SIG-M5 treated with dmso at 0.1 percent for 504 hours (cell line): Measurements from ENCODE around the gene NFIL3.
"Not testable (repeated sequence)": the region's sequence is repeated elsewhere in the genome, so short reads cannot be mapped to it uniquely, and the experiment has no call there.

ENCODE experiments used
- DNase-seq: peaks from one replicate; lab custom pipeline; 2025; ENCODE audit not compliant: unreplicated experiment; lab: John Stamatoyannopoulos, UW

NFIL3 gene

DNA sequence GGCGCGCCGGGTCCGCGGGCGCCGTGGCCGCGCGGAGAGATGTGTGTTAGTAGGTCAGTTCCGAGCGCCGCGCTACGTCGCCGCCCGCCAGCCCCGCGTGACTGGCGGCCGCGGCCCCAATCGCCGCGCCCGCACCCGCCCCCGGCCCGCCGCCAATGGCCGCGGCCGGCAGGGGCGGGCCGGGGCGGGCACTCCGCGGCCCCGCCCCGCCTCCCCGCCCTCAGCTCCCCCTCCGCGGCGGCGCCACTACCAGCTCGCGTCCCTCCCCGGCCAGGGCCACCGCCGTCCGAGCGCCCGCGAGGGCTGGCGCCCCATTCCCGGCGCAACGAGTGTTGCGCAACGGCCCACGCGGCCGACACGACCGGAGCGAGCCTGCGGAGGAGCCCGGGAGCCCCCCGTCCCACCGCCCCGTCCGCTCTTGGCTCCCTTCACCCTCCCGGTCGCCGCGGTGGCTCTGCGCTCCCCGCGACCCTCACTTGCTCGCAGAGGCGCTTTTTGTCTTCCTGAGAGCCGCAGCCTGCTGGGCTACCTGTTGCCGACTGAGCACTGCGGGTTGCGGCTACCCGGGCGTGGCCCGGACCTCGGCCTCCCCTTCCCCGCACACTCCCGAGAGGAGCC, at the start of gene NFIL3:
Gene NFIL3, minus strand, starts transcription at position 48 of the 618 bp plus-strand sequence. CDS start 13,098 bp downstream, outside the sequence.
- peak; percentile 61 for DNase-seq

GRCh38 chr9:91471524-91471923, 47.9 kb upstream of the NFIL3 start:
- DNase-seq, result not testable (repeated sequence)

- no peak for DNase-seq
These were observed 41.8 kb upstream of the NFIL3 start for GRCh38 chr9:91465420-91465819.

GRCh38 chr9:91458906-91459305, 35.3 kb upstream of the NFIL3 start:
- DNase-seq, result no peak

- DNase-seq, result no peak
These were observed 29.2 kb upstream of the NFIL3 start for GRCh38 chr9:91452844-91453243.

- no peak for DNase-seq
These were observed 28.0 kb upstream of the NFIL3 start for GRCh38 chr9:91451431-91452270.

DNA sequence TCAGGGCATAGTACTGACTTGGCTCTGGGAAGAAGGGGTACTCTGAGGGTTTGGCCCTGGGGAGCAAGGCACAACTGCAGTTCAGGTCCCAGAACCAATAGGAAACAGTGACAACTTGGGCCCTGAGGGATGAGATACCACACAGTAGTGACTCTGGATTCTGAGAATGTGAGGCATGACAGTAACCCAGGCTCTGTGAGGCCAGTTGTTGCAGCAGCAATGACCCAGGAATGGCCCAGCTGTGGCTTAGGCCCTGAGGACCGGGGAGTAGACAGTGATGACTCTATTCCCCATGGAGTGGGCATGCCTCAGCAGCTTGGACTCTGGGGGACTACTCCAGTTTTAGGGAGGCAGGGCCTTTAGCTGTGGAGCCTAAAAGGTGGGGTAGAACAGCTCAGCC, 21.5 kb upstream of the NFIL3 start:
- no peak for DNase-seq

- no peak for DNase-seq
These were observed 20.4 kb upstream of the NFIL3 start for GRCh38 chr9:91443994-91444392.

GRCh38 chr9:91443321-91443993, 19.8 kb upstream of the NFIL3 start:
- no peak for DNase-seq

GRCh38 chr9:91436841-91437240, 13.2 kb upstream of the NFIL3 start:
- DNase-seq, result no peak

DNA sequence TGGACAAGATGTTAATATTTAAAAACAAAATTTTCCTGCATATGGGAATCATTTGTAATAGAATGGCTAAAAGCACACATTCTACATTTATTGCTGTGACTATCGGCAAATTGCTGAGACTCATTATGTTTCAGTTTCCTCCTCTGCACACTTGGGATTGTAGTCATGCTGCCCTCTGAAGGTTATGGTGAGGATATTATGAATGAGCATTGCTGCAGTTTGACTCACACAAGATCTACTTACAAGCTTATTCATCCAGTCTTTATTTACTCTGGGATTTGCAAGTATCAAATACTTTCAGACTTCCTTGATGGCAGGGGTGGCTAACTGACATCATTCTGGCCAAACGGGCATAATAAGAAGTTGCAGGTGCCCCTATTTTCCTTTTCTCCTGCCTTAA, 9.5 kb upstream of the NFIL3 start:
- peak; percentile 83 for DNase-seq

DNA sequence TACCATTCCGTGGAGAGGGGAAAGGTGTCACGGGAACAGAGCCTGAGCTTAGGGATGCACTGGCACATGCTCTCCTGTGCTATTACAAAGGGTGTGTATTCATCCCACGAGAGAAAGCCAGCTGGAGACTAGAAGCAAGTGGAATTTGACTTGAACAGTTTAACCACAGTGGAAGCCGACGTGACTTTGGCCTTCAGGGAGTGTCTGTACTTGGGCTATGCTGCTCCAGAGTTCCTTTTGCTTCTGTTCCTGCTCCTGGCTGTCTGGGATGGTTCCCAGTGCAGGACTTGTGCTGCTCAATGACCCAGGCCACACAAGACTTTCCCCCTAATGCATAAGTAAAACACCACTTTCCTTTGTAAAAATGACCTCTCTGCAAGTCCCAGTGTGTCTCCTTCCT, 7.9 kb upstream of the NFIL3 start:
- DNase-seq, result no peak

DNA sequence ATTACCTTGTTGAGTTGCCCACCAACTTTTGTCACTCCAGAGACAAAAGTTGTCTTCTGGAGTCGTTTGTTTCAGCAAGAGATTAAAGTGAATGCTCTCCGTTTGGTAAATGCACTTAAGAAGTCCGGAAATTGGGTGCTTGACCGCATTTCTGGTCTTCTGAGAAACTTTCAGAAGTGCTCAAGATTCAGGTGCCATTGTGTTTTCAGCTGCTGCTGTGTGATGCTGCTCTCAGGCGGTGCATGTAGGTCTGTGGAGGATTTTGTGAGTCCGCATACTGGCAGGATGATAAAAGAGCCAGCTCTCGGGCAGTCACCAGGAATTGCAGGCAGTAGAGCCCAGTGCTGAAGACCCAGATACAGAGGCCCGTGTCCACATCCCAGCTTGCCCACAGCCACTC, 5.9 kb upstream of the NFIL3 start:
- no peak for DNase-seq

DNA sequence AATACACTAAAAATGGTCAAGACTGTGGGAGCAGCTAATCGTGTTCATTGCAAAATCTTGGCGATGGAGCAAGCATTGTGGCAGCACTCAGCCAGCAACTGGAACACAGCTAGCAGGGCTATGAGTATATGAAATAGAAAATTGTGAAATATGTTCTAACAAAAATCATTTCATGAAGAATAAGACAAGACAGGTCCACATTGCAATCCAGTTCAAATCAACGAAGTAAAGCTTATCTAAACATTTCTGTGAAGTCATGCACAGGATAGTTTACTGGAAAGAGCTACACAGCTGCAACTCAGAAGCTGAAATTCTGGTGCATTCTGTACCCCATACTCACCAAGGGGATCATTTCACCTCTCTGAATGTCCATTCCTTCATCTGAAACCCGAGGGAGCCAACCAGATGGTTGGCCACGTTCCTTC, 5.3 kb upstream of the NFIL3 start:
- peak; percentile 72 for DNase-seq

DNA sequence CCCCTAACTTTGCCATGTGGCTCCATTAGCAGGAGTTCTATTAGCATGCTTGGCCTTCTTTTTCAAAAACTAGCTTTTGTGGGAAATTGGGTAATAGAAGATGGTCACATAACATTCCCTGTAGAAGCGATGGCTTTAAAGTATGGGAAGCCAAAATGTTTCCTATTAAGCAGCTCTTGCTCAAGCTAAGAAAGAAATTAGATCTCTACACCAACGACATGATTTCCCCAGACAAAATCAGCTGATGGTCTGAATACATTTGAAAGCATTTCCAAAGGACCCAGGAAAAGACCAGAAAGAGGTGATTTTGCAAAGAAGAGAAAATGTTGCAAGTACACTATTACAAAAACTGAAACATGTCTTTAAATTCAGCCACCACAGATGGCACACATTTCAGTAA, 4.8 kb upstream of the NFIL3 start:
- peak; percentile 67 for DNase-seq

- peak; percentile 29 for DNase-seq
These were observed 4.2 kb upstream of the NFIL3 start for GRCh38 chr9:91427873-91428272.

- peak; percentile 55 for DNase-seq
These were observed 2.6 kb upstream of the NFIL3 start for GRCh38 chr9:91426123-91426745.

DNA sequence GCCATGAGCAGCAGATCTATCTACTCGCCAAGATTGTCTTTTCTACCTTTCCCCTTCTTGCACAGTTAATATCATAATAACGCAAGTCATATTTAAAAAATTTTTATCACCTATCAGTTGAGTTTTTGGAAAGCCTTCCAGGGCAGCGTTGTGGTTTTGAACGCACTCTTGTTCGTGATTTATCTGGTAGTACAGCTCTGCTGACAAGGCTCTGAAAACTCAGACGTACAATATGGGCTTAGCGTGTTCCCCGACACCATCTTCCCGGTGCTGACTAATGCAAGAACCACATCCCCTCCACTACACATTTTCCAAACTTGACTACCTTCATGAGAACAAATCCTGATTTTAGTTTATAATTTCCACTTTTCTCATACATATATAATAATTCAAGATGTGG, 1.6 kb upstream of the NFIL3 start:
- DNase-seq, result no peak

GRCh38 chr9:91424403-91425176, 958 bp upstream of the NFIL3 start:
- DNase-seq, result peak; percentile 76
